A549 (cell line): ENCODE measurements around the gene PCDH9.

Experiments used
- KDM1A ChIP-seq: fragments of 200-600 bp; sonication (generic); IDR thresholded peaks from 2 replicates; pipeline ENCODE4 v1.6.1; 2016; ENCODE audit warnings: low read depth, mild to moderate bottlenecking
- POLR2A ChIP-seq: IDR thresholded peaks from 2 replicates; pipeline ENCODE4 v1.6.1; 2012; ENCODE audit warnings: mild to moderate bottlenecking, low read length
- RCOR1 ChIP-seq: fragments of 150-350 bp; IDR thresholded peaks from 2 replicates; pipeline ENCODE4 v1.6.1; 2014; ENCODE audit warnings: antibody characterized with exemption, low read length, low read depth
- TF ChIP-seq, protein P1 (sequence below): fragments of >200 bp; sonication (Bioruptor Twin); formaldehyde crosslinking; IDR thresholded peaks from 3 replicates; pipeline ENCODE4 v1.5.1; 2016
- TF ChIP-seq, protein P2 (sequence below): fragments of 450-650 bp; IDR thresholded peaks from 2 replicates; pipeline ENCODE4 v1.6.1; 2014; ENCODE audit warnings: antibody characterized with exemption

DNA sequence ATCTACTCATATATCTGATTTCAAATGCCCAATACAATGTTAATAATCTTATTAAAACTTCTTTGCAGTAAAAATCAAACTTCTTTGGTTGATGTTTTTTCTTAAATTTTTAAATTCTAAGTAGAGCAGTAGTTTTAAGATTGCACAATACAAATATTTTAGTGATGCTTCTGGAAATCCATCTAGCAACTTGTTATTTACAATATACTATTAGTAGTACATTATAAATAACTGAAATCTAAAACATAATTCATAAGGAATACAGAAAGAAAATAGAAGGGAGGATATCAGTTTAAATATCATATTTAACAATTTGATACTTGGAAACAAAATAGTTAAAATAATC is 569.7 kb downstream of the PCDH9 start:
- TF ChIP-seq RCOR1 (no peak), POLR2A (no peak), KDM1A (no peak)
- TF ChIP-seq, protein P1, sequence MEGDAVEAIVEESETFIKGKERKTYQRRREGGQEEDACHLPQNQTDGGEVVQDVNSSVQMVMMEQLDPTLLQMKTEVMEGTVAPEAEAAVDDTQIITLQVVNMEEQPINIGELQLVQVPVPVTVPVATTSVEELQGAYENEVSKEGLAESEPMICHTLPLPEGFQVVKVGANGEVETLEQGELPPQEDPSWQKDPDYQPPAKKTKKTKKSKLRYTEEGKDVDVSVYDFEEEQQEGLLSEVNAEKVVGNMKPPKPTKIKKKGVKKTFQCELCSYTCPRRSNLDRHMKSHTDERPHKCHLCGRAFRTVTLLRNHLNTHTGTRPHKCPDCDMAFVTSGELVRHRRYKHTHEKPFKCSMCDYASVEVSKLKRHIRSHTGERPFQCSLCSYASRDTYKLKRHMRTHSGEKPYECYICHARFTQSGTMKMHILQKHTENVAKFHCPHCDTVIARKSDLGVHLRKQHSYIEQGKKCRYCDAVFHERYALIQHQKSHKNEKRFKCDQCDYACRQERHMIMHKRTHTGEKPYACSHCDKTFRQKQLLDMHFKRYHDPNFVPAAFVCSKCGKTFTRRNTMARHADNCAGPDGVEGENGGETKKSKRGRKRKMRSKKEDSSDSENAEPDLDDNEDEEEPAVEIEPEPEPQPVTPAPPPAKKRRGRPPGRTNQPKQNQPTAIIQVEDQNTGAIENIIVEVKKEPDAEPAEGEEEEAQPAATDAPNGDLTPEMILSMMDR: no peak
- TF ChIP-seq, protein P2, sequence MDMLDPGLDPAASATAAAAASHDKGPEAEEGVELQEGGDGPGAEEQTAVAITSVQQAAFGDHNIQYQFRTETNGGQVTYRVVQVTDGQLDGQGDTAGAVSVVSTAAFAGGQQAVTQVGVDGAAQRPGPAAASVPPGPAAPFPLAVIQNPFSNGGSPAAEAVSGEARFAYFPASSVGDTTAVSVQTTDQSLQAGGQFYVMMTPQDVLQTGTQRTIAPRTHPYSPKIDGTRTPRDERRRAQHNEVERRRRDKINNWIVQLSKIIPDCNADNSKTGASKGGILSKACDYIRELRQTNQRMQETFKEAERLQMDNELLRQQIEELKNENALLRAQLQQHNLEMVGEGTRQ: no peak
